Gastroesophageal sphincter (tissue), 3 donors: ENCODE results near the gene MICAL1.

ENCODE experiments used
- CTCF ChIP-seq, 4 experiments: fragments of 200-600 bp in 2 of 4; fragments of 450-650 bp in 2 of 4; sonication (generic) in 1 of 4; IDR thresholded peaks; one replicate each; pipeline ENCODE4 v1.5.1; 2017 to 2019; ENCODE audit warnings: antibody characterized with exemption in 4 of 4, mild to moderate bottlenecking in 2 of 4, moderate library complexity in 2 of 4
- EP300 ChIP-seq: sonication (generic); formaldehyde crosslinking; IDR thresholded peaks from one replicate; pipeline ENCODE4 v1.6.1; 2017; ENCODE audit warnings: antibody characterized with exemption, mild to moderate bottlenecking
- POLR2AphosphoS5 ChIP-seq: sonication (generic); formaldehyde crosslinking; IDR thresholded peaks from one replicate; pipeline ENCODE4 v1.6.1; 2017; ENCODE audit warnings: antibody characterized with exemption

DNA sequence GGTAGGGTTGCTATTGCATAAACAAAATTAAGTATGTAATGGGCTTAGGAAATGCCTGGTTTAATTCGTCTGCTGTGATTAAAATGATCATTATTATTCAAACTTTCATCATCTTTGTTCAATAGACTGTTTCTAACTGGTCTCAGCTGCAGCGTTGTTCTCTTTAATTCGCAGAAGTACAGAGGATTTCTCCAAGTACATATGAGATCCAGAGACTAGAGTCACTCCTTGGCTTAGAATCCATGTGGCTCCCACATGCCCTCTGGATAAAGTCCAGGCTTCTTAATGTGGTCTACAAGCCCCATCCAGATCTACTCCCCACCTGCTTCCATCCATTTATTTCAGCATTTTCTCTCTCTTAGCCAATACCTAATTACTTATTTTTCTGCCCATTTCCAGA lies 28.6 kb upstream of the MICAL1 start:
- no peak for TF ChIP-seq EP300
- TF ChIP-seq POLR2AphosphoS5 = no peak
- no peak for TF ChIP-seq CTCF (IDR thresholded peaks at IDR 0.05)
